ENCODE data around the gene CD151.

Gene CD151

DNA sequence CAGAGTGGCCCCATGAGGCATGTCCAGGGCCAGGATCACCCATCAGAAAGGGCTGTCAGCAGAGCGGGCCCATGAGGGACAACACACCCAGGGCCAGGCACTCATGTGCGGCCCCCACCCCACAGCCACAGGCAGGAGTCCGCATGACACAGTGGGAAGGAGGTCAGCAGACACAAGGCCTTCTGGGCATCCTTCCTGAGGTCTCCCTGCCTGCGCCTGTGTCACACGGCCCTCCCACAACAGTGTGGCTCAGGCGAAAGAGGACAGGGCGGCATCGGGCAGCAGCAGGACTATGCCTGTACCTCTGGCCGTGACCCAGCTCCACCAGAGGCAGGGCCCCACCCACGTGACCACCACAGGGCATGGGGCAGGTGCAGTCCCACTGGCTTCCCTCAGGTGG, 50.8 kb downstream of the CD151 start:
- Histone ChIP-seq H3K36me3 (ENCODE audit: insufficient read depth, insufficient read length, low read length) (peaks cover 74% of the 10 kb centered on the region), H3K4me3 (ENCODE audit: insufficient read length, low read depth) (no peak overlapping the region), H3K9me3 (ENCODE audit: insufficient read depth, low read length) (no peaks in the 10 kb centered on the region), H3K9ac (ENCODE audit: insufficient read length, low read depth) (no peak overlapping the region), H3K27me3 (ENCODE audit: insufficient read depth, insufficient read length) (no peaks in the 10 kb centered on the region), H3K4me1 (ENCODE audit: insufficient read depth, insufficient read length) (no peaks in the 10 kb centered on the region)
- DNase-seq (ENCODE audit: low read depth, low spot score): no peak
- TF ChIP-seq YY1 (IDR thresholded peaks at IDR 0.05; ENCODE audit: insufficient read depth, insufficient read length) (no peak), ZNF274 (IDR thresholded peaks at IDR 0.05; ENCODE audit: low read depth, low read length) (no peak), SUZ12 (IDR thresholded peaks at IDR 0.05; ENCODE audit: extremely low read depth, insufficient read depth, insufficient read length) (no peak)

DNA sequence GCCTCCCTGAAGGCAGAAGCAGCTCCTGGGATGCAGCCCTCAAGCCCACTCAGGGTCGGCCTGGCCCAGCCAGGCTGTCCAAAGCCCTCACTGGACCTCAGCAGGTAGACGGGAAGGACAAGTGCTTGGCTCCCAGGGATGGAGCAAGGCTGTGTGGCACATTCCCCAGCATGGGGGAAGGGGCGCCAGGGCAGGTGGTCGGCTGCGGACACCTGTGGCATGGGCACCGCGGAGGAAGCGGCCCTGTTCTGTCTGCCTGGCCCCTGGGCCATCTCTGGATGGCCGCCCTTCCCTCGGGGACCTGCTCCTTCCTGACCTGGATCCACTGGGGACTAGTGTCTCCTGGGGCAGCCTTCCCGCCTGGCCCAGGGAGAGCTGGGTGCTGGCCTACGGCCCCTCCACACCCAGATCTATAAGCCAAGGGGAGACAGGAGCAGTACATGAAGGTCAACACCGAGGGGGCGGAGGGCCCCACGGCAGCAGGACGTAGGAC, 51.9 kb downstream of the CD151 start:
- Histone ChIP-seq H3K4me3 (ENCODE audit: insufficient read length, low read depth) (no peak overlapping the region), H3K9ac (ENCODE audit: insufficient read length, low read depth) (no peak overlapping the region), H3K36me3 (ENCODE audit: insufficient read depth, insufficient read length, low read length) (peaks cover 78% of the 10 kb centered on the region), H3K4me1 (ENCODE audit: insufficient read depth, insufficient read length) (peaks cover 2% of the 10 kb centered on the region), H3K9me3 (ENCODE audit: insufficient read depth, low read length) (no peaks in the 10 kb centered on the region), H3K27me3 (ENCODE audit: insufficient read depth, insufficient read length) (no peaks in the 10 kb centered on the region)
- no peak for DNase-seq (ENCODE audit: low read depth, low spot score)
- TF ChIP-seq ZNF274 (IDR thresholded peaks at IDR 0.05; ENCODE audit: low read depth, low read length) (no peak), SUZ12 (IDR thresholded peaks at IDR 0.05; ENCODE audit: extremely low read depth, insufficient read depth, insufficient read length) (no peak), YY1 (IDR thresholded peaks at IDR 0.05; ENCODE audit: insufficient read depth, insufficient read length) (no peak)

DNA sequence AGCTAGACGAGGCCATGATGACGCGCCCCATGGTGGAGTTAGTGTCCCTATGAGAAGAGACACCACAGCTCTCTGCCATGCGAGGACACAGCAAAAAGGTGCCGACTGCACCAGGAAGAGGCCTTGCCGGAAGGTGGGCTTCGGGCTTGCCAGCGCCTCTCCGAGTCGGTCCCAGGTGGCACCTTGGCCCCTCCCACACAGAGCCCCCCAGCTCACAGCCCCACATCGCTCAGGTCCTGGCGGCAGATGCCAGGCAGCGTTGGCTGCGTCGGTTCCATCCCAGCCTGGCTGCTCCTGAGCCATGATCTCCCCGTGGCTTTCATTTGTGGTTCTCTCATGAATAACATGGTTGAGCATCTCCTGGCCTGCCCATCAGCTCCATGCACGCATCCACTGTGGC, 53.8 kb downstream of the CD151 start:
- H3K9me3 ChIP-seq (ENCODE audit: insufficient read depth, low read length): no peaks in the 10 kb centered on the region

DNA sequence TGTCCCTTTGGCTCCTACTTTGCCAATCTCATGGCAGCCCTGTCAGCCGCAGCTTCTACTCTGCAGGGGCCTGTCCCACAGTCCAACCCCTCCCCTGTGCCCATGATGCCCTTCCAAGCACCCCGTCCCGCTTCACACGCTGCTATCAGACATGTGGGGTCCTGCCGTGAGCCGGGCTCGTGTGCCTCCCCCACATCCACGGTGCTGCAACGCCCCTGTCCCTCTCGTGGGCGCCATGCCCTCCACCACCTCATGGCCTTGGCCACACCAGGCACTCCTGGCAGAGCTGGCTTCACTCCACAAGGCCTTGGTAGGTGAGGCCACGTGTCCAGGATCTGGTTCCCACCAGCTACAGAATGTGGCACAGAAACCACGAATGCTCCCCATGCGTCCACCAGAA, 54.8 kb downstream of the CD151 start:
- Histone ChIP-seq H3K36me3 (ENCODE audit: insufficient read depth, insufficient read length, low read length) (peaks cover 83% of the 10 kb centered on the region), H3K27me3 (ENCODE audit: insufficient read depth, insufficient read length) (no peaks in the 10 kb centered on the region), H3K4me3 (ENCODE audit: insufficient read length, low read depth) (no peak overlapping the region), H3K4me1 (ENCODE audit: insufficient read depth, insufficient read length) (peaks cover 26% of the 10 kb centered on the region), H3K9ac (ENCODE audit: insufficient read length, low read depth) (no peak overlapping the region), H3K9me3 (ENCODE audit: insufficient read depth, low read length) (no peaks in the 10 kb centered on the region)
- no peak for DNase-seq (ENCODE audit: low read depth, low spot score)
- TF ChIP-seq YY1 (IDR thresholded peaks at IDR 0.05; ENCODE audit: insufficient read depth, insufficient read length) (no peak), ZNF274 (IDR thresholded peaks at IDR 0.05; ENCODE audit: low read depth, low read length) (no peak), SUZ12 (IDR thresholded peaks at IDR 0.05; ENCODE audit: extremely low read depth, insufficient read depth, insufficient read length) (no peak)

More for the DNA sequence above, 53.8 kb downstream of the CD151 start:
- Histone ChIP-seq H3K36me3 (ENCODE audit: insufficient read depth, insufficient read length, low read length) (peaks cover 81% of the 10 kb centered on the region), H3K27me3 (ENCODE audit: insufficient read depth, insufficient read length) (no peaks in the 10 kb centered on the region), H3K9ac (ENCODE audit: insufficient read length, low read depth) (no peak overlapping the region), H3K4me3 (ENCODE audit: insufficient read length, low read depth) (no peak overlapping the region), H3K4me1 (ENCODE audit: insufficient read depth, insufficient read length) (peaks cover 20% of the 10 kb centered on the region)
- TF ChIP-seq YY1 (IDR thresholded peaks at IDR 0.05; ENCODE audit: insufficient read depth, insufficient read length): no peak
- no peak for TF ChIP-seq ZNF274 (IDR thresholded peaks at IDR 0.05; ENCODE audit: low read depth, low read length)
- TF ChIP-seq SUZ12 (IDR thresholded peaks at IDR 0.05; ENCODE audit: extremely low read depth, insufficient read depth, insufficient read length): no peak
- no peak for DNase-seq (ENCODE audit: low read depth, low spot score)

Measured in NT2/D1 (cell line).